Activated CD4-positive, alpha-beta T cell treated with anti-CD3 and anti-CD28 coated beads for 36 hours (primary cell): ENCODE results near the gene C2orf42. TPM values are rescaled to one million over a fixed set of nuclear protein-coding genes. Genes with fewer than 3 reads are reported as not detected.
"Not testable (repeated sequence)": the region's sequence is repeated elsewhere in the genome, so short reads cannot be mapped to it uniquely, and the experiment has no call there.

Source experiments
- ATAC-seq: fragments of 200-7000 bp; cut with Tn5 transposase; one replicate; pipeline ENCODE4 v1.10.0; 2021; ENCODE audit warnings: mild to moderate bottlenecking, moderate library complexity
- CTCF ChIA-PET: fragments of 350-600 bp; sonication (Branson Sonifier 250); formaldehyde crosslinking; loops from one replicate; lab custom pipeline; 2021; ENCODE audit warnings: antibody characterized with exemption; lab: Charles Lee
- POLR2A ChIA-PET: fragments of 350-600 bp; sonication (Branson Sonifier 250); formaldehyde crosslinking; loops from one replicate; lab custom pipeline; 2021; ENCODE audit warnings: antibody characterized with exemption, inconsistent platforms; lab: Charles Lee
- DNase-seq: peaks from one replicate; pipeline ENCODE4 v3.0.0-alpha.2; 2020
- H3K27ac Mint-ChIP-seq: one replicate; pipeline ENCODE4 v1.8.0; 2021; ENCODE audit warnings: mixed read lengths
- H3K27me3 Mint-ChIP-seq: one replicate; pipeline ENCODE4 v1.8.0; 2021; ENCODE audit warnings: mixed read lengths
- H3K36me3 Mint-ChIP-seq: one replicate; pipeline ENCODE4 v1.8.0; 2021; ENCODE audit warnings: low read depth, mixed read lengths
- H3K4me1 Mint-ChIP-seq: one replicate; pipeline ENCODE4 v1.8.0; 2021; ENCODE audit warnings: mixed read lengths
- H3K4me3 Mint-ChIP-seq: one replicate; pipeline ENCODE4 v1.8.0; 2021; ENCODE audit warnings: mild to moderate bottlenecking, moderate library complexity, mixed read lengths
- H3K9me3 Mint-ChIP-seq: one replicate; pipeline ENCODE4 v1.8.0; 2021; ENCODE audit warnings: low read depth, mixed read lengths
- intact Hi-C, 2 experiments: fragments of 100-400 bp; cut with DNase I in 1 of 2; cut with micrococcal nuclease in 1 of 2; formaldehyde crosslinking; loops; one replicate each; pipeline versions ENCODE4 v1.14.2 to v1.15.1; 2022 to 2024; cut with DNase I, micrococcal nuclease
- total RNA-seq, 2 experiments: library from RNA; stranded (reverse); gene quantifications; one replicate each; pipeline ENCODE4 v1.2.3, GENCODE V29; 2021

C2orf42 gene
- total RNA-seq, 2 experiments from 2014 or later, result 22.6 to 23.3 TPM

DNA sequence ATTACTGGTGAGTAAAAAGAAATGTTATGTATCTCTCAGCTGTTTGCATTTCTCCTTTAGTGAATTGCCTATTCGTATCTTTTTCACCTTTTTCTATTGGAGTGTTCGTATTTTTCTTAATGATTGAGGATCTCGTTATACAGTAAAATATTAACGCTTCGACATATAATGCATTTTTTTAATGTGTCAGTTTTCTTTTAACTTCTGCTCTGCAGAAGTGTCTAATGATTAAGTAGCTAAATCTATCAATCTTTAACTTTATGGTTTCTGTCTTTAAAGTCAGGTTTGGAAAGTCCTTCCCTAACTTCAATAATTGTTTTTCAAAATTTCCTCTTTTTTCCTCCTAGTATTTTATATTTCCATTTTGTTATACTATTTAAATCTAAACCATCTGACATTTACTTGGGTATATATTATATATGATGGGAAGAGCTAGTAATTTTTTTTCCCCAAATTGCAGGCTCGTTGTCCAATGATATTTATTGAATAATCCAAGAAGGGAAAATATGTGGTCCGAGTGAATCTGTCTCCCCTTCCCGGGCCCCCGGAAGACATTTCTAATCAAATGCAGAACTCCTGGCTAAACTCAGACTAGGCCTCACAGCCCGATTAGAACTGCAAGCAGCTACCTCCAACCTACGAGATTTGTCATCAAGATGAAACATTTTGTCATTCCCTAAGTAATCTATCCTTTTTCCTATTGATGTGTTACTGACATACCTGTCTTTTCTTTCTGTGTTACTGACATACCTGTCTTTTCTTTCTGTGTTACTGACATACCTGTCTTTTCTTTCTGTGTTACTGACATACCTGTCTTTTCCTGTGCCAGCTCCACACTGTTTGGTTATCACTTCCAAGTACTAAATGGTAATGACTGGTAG is 86.3 kb downstream of the C2orf42 start:
- DNase-seq (peak; percentile 76), ATAC-seq (no peak)
- H3K27ac Mint-ChIP-seq, result peak overlapping the region; percentile 96
- peak overlapping the region; percentile 73 for H3K4me3 Mint-ChIP-seq
- no peaks in the 10 kb centered on the region for H3K27me3 Mint-ChIP-seq
- POLR2A ChIA-PET, result interaction anchor here (0.7 to 1.7 kb wide), 11 partner anchors 10 to 38 kb away, joined by 3 to 11 read pairs (median 3); no protein-coding TSS in a partner anchor
- peaks cover 4% of the 10 kb centered on the region for H3K36me3 Mint-ChIP-seq
- CTCF ChIA-PET, result interaction anchor here (0.5 to 2.3 kb wide), 17 partner anchors 9 to 555 kb away, joined by 3 to 14 read pairs (median 5); partner anchors contain the start of gene C2orf42
- intact Hi-C loops, result loop anchor here (1.0 kb wide), 2 partner anchors 9 to 20 kb away; no protein-coding TSS in a partner anchor
- H3K4me1 Mint-ChIP-seq, result peaks cover 56% of the 10 kb centered on the region
- H3K9me3 Mint-ChIP-seq, result no peaks in the 10 kb centered on the region

- Mint-ChIP-seq H3K27me3 (no peaks in the 10 kb centered on the region), H3K27ac (peak overlapping the region; percentile 96), H3K4me3 (peak overlapping the region; percentile 73), H3K4me1 (peaks cover 56% of the 10 kb centered on the region), H3K9me3 (no peaks in the 10 kb centered on the region), H3K36me3 (peaks cover 4% of the 10 kb centered on the region)
- ChIA-PET POLR2A (interaction anchor here (0.9 to 1.7 kb wide), 3 partner anchors 9 to 35 kb away, joined by 3 to 11 read pairs (median 6); no protein-coding TSS in a partner anchor), CTCF (interaction anchor here (0.6 to 2.3 kb wide), 14 partner anchors 9 to 189 kb away, joined by 3 to 14 read pairs (median 4); partner anchors contain the start of gene C2orf42)
- peak; percentile 49 for DNase-seq
- intact Hi-C loops, result loop anchor here (1.0 kb wide), 2 partner anchors 8 to 21 kb away; no protein-coding TSS in a partner anchor
- ATAC-seq, result peak; percentile 48
These were observed 87.2 kb downstream of the C2orf42 start for GRCh38 chr2:70103531-70104061.

- H3K36me3 Mint-ChIP-seq, H3K4me3 Mint-ChIP-seq, POLR2A ChIA-PET, ATAC-seq, H3K9me3 Mint-ChIP-seq, H3K27me3 Mint-ChIP-seq, intact Hi-C loops, CTCF ChIA-PET: not testable (repeated sequence)
- peak overlapping the region; percentile 30 for H3K27ac Mint-ChIP-seq
- H3K4me1 Mint-ChIP-seq, result peaks cover 51% of the 10 kb centered on the region
- DNase-seq, result peak; percentile 2
These were observed 88.4 kb downstream of the C2orf42 start for GRCh38 chr2:70102323-70102905.

- H3K9me3 Mint-ChIP-seq, CTCF ChIA-PET, POLR2A ChIA-PET: not testable (repeated sequence)
These were observed 89.1 kb downstream of the C2orf42 start for GRCh38 chr2:70101686-70102085.

DNA sequence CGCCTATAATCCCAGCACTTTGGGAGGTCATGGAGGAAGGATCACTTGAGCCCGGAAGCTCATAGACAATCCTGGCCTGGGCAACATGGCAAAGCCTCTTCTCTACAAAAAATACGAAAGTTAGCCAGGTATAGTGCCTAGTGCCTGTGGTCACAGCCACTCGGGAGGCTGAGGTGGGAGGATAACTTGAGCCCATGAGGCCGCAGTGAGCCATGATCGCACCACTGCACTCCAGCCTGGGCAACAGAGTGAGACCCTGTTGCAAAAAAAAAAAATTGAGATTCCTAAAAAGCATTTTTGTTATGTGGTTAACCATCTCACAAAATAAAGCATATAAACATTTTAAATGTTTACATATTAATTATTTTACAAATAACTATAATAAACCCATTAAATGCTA is 89.6 kb downstream of the C2orf42 start:
- Mint-ChIP-seq H3K4me3 (no peak overlapping the region), H3K9me3 (no peaks in the 10 kb centered on the region), H3K27ac (no peak overlapping the region), H3K36me3 (peaks cover 4% of the 10 kb centered on the region), H3K27me3 (no peaks in the 10 kb centered on the region), H3K4me1 (peaks cover 44% of the 10 kb centered on the region)
- CTCF ChIA-PET, result no interaction called here
- intact Hi-C loops, result no loop called here
- DNase-seq (no peak), ATAC-seq (no peak)
- POLR2A ChIA-PET, result no interaction called here

More at GRCh38 chr2:70101686-70102085, 89.1 kb downstream of the C2orf42 start:
- ATAC-seq, H3K27me3 Mint-ChIP-seq, intact Hi-C loops, H3K36me3 Mint-ChIP-seq, H3K27ac Mint-ChIP-seq, H3K4me3 Mint-ChIP-seq, DNase-seq: not testable (repeated sequence)
- H3K4me1 Mint-ChIP-seq, result peaks cover 44% of the 10 kb centered on the region

Other genes starting within 250 kb of the C2orf42 start
- gene ASPRV1, start 229.4 kb downstream of the C2orf42 start, total RNA-seq, result under 1 TPM; 0.32 to 0.73 TPM
- gene PCBP1, start 103.5 kb downstream of the C2orf42 start, total RNA-seq, result 100 to 1,000 TPM; 417 to 450 TPM
- gene TIA1, start 57.6 kb upstream of the C2orf42 start, total RNA-seq, result 10 to 100 TPM; 85.4 to 98.3 TPM
- 10 to 100 TPM in 1 of 2 experiments, 1 to 10 TPM in 1; 9.3 to 12.9 TPM for gene PCYOX1, start 67.1 kb upstream of the C2orf42 start, total RNA-seq
- 100 to 1,000 TPM; 465 to 530 TPM for gene SNRPG, start 102.7 kb upstream of the C2orf42 start, total RNA-seq
- gene FAM136A, start 111.0 kb upstream of the C2orf42 start, total RNA-seq, result 10 to 100 TPM; 45.0 to 52.8 TPM